HG03342 (cell line): ENCODE measurements around the gene FRMD3.

ENCODE experiments used
- ATAC-seq: cut with Tn5 transposase; IDR thresholded peaks from one replicate; pipeline ENCODE4 v1.9.1; 2021; ENCODE audit warnings: mild to moderate bottlenecking, moderate library complexity; ENCODE audit not compliant: unreplicated experiment

Gene FRMD3

DNA sequence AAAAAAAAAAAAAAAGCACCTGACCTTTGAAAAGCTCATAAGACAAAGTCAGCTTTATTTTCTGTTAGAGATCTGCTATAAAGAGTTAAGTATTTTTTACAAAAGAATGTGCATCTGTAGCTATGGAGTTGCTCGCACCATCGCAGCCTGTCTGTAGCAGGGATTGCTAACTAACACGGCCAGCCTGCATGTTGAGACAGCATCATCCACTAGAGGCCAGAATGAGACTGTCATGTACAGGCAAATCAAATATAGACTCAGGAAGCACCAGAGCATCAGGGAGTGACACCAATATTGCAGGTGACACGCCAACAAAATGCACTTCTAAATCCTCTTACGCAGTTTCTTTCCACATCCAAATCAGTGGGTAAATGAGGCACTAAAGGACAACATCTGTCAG is 339.0 kb downstream of the FRMD3 start:
- ATAC-seq, result no peak

DNA sequence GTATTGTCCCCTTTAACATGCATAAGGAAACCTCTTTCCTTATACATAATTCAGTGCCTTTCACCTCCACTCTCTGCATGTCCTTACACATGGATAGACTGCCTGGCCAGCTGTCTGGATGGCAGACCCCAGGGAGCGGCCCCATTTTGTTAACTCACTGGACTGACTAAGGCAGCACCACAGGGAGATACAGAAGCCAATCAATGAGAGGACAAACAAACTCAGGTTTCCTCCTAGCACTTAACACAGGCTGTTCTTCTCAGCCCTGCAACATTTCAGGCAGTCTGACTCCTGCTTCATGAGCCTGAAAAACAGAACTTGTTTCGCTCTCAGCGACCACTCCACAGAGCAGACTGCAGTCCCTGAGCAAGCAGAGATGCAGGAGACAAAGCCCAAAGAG is 339.8 kb downstream of the FRMD3 start:
- ATAC-seq, result no peak

DNA sequence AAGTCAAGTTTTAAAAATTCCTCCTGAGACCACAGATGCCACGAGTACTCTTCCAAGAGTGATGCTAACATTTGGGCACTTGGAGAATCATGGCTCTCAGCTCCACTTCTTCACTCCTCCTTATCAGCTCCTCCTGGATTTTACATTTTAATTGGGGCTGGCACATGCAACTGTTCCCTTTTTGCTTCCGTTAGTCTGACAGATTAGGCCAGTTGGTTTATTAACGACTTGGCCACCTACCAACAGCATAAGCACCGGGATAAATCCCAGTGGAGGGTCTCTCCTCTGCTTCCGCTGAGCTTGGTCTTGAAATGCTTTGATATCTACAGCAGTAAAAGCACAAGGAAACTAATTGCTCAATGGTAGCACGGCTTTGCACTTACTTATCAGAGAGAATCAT is 340.6 kb downstream of the FRMD3 start:
- ATAC-seq, result no peak

DNA sequence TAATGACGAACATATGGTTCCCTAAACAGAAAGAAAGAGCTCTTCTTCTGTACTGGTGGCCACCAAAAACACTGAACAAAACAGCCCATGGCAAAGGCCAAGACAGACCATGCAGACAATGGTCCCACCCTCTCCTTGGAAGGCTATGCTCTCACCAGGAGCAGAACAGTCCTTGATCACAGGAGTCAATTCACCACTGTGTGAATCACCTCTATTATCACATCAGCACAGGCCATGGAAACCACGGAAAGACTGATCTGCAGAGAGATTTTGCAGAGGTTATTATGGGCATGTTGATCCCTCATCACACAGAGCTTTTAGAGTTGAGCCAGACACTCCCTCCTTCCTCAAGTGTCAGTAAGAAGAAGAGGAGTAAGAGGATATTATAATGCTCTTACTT is 341.3 kb downstream of the FRMD3 start:
- ATAC-seq, result no peak
